GM12878 (cell line): ENCODE measurements around the gene ANAPC4. TPM values are rescaled to one million over a fixed set of nuclear protein-coding genes. Genes with fewer than 3 reads are reported as not detected.

Source experiments
- ATAC-seq: fragments of 200-7000 bp; cut with Tn5 transposase; 3 replicates; pipeline ENCODE4 v1.9.1; 2020; ENCODE audit warnings: mild to moderate bottlenecking, moderate library complexity
- BruUV-seq: library from RNA; stranded (reverse); fragments of 400-500 nt; replicated peaks from 2 replicates; lab custom pipeline; 2021; lab: Mats Ljungman, UMichigan
- CTCF ChIA-PET: fragments of 300-600 bp; sonication (Branson Sonifier 250); formaldehyde crosslinking; extraction: SDS; loops from one replicate; lab custom pipeline; 2021; ENCODE audit warnings: inconsistent platforms; lab: Yijun Ruan, JAX
- POLR2A ChIA-PET: fragments of 350-600 bp; formaldehyde crosslinking; extraction: SDS; loops from one replicate; lab custom pipeline; 2021; ENCODE audit warnings: inconsistent platforms; lab: Charles Lee
- RAD21 ChIA-PET: fragments of 300-600 bp; sonication (Branson Sonifier 250); formaldehyde crosslinking; loops from one replicate; lab custom pipeline; 2023; ENCODE audit warnings: antibody characterized with exemption; ENCODE audit not compliant: unreplicated experiment; lab: Charles Lee
- SMC1A ChIA-PET: fragments of 300-600 bp; sonication (Branson Sonifier 250); formaldehyde crosslinking; loops from one replicate; lab custom pipeline; 2023; ENCODE audit not compliant: unreplicated experiment, uncharacterized antibody; lab: Charles Lee
- DNase-seq: peaks from one replicate; pipeline ENCODE4 v3.0.0-alpha.2; 2011; ENCODE audit warnings: low read depth, low spot score
- FAIRE-seq: peaks from 3 replicates; lab custom pipeline; 2011; peaks lifted over from hg19 to GRCh38; lab: Jason Lieb, UNC
- H2AFZ ChIP-seq: 2 replicates; pipeline ENCODE4 v1.6.0; 2011; ENCODE audit warnings: low read depth, low read length, control low read depth; ENCODE audit not compliant: control insufficient read depth
- H3K27ac ChIP-seq: 2 replicates; pipeline ENCODE4 v1.5.1; 2011; ENCODE audit warnings: control low read depth; ENCODE audit not compliant: control insufficient read depth, insufficient read depth
- H3K27me3 ChIP-seq, 2 experiments: replicated peaks in 1 of 2; 2 replicates each; pipeline versions ENCODE4 v1.6.0 to v1.6.1; 2011; ENCODE audit warnings: low read length in 1 of 2; ENCODE audit not compliant: control insufficient read depth in 2 of 2, insufficient read depth in 2 of 2
- H3K36me3 ChIP-seq, 2 experiments: 2 replicates each; pipeline ENCODE4 v1.5.1; 2011; ENCODE audit warnings: low read length in 1 of 2; ENCODE audit not compliant: control insufficient read depth in 2 of 2, insufficient read depth in 2 of 2
- H3K4me1 ChIP-seq: 2 replicates; pipeline ENCODE4 v1.6.1; 2011; ENCODE audit warnings: mild to moderate bottlenecking, low read length, moderate library complexity, mixed read lengths; ENCODE audit not compliant: control insufficient read depth, insufficient read depth
- H3K4me2 ChIP-seq: 2 replicates; pipeline ENCODE4 v1.6.0; 2011; ENCODE audit warnings: control low read depth; ENCODE audit not compliant: control insufficient read depth, insufficient read depth
- H3K4me3 ChIP-seq: fragments of 200-600 bp; sonication (generic); 2 replicates; pipeline ENCODE4 v1.5.1; 2016
- H3K79me2 ChIP-seq: 2 replicates; pipeline ENCODE4 v1.6.0; 2011; ENCODE audit warnings: low read length; ENCODE audit not compliant: control insufficient read depth, insufficient read depth
- H3K9ac ChIP-seq: 2 replicates; pipeline ENCODE4 v1.8.0; 2011; ENCODE audit warnings: low read length, control low read depth, mixed read lengths; ENCODE audit not compliant: control insufficient read depth, insufficient read depth
- H3K9me3 ChIP-seq: replicated peaks from 3 replicates; pipeline ENCODE4 v1.5.1; 2011; ENCODE audit warnings: mild to moderate bottlenecking, low read length; ENCODE audit not compliant: control insufficient read depth, insufficient read depth
- H4K20me1 ChIP-seq: 2 replicates; pipeline ENCODE4 v1.6.0; 2011; ENCODE audit not compliant: control insufficient read depth, insufficient read depth
- E2F8 ChIP-seq: fragments of 450-650 bp; IDR thresholded peaks from 2 replicates; pipeline ENCODE4 v1.6.1; 2018; ENCODE audit warnings: mild to moderate bottlenecking, low read depth, moderate library complexity; ENCODE audit not compliant: partially characterized antibody
- IRF5 ChIP-seq: fragments of 450-650 bp; IDR thresholded peaks from 2 replicates; pipeline ENCODE4 v1.6.1; 2017; ENCODE audit warnings: borderline replicate concordance
- NR2C2 ChIP-seq: IDR thresholded peaks from 2 replicates; pipeline ENCODE4 v1.6.1; 2011; ENCODE audit warnings: borderline replicate concordance, low read depth; ENCODE audit not compliant: control insufficient read depth, insufficient read length
- RAD21 ChIP-seq: IDR thresholded peaks from 2 replicates; pipeline ENCODE4 v1.6.1; 2011; ENCODE audit warnings: mild to moderate bottlenecking, low read depth, low read length, moderate library complexity; ENCODE audit not compliant: insufficient read depth
- SMAD5 ChIP-seq: IDR thresholded peaks from 2 replicates; pipeline ENCODE4 v1.6.1; 2016; ENCODE audit warnings: antibody characterized with exemption, low read depth
- USF1 ChIP-seq: IDR thresholded peaks from 2 replicates; pipeline ENCODE4 v1.6.1; 2011; ENCODE audit warnings: borderline replicate concordance, low read depth, mild to moderate bottlenecking, moderate library complexity, mixed read lengths, low read length; ENCODE audit not compliant: insufficient read depth; ENCODE audit errors: extremely low read length
- WRNIP1 ChIP-seq: IDR thresholded peaks from 2 replicates; pipeline ENCODE4 v1.6.1; 2011; ENCODE audit warnings: low read depth, low read length, improper control_type of control experiment, borderline replicate concordance
- WGBS: methylation state at CpG from one replicate; pipeline ENCODE4 v1.1.6; 2016; ENCODE audit warnings: low lambda C conversion rate; ENCODE audit not compliant: insufficient replicate concordance, insufficient coverage; ENCODE audit errors: missing lambda C conversion rate; 5-methylcytosine and 5-hydroxymethylcytosine counted together
- in situ Hi-C: fragments of 300-500 bp; cut with MboI; formaldehyde crosslinking; loops from 9 replicates; pipeline ENCODE4 v1.14.3; 2018; ENCODE audit warnings: mixed read lengths
- intact Hi-C: fragments of 100-400 bp; cut with micrococcal nuclease; formaldehyde crosslinking; loops from one replicate; pipeline ENCODE4 v1.14.2; 2022; ENCODE audit not compliant: unreplicated experiment
- polyA plus RNA-seq, 11 experiments: library from polyadenylated mRNA; depleted of rRNA in 4 of 11; unstranded in 6 of 11; stranded (reverse) in 5 of 11; fragments of >200 nt; fragmentation: Nextera tagmentation in 4 of 11; fragmentation: Illumina TruSeq in 1 of 11; extraction: Ambion mirVana in 4 of 11; extraction: Trizol in 1 of 11; gene quantifications; 1 replicate in 1 of 11; 2 replicates in 10 of 11; pipeline versions ENCODE4 v1.2.1 to v1.2.3, GENCODE V29; 2011 to 2016; ENCODE audit warnings: inconsistent platforms in 2 of 11, missing spikeins in 2 of 11, low read depth in 1 of 11
- total RNA-seq, 4 experiments: library from RNA; depleted of rRNA in 3 of 4; stranded (reverse); fragments of >200 nt in 3 of 4; fragmentation: Illumina TruSeq in 1 of 4; extraction: Trizol in 1 of 4; gene quantifications; 2 replicates each; pipeline versions ENCODE4 v1.2.1 to v1.2.3, GENCODE V29; 2013 to 2021
- TF ChIP-seq, protein P1 (sequence below): fragments of 450-650 bp; formaldehyde crosslinking; IDR thresholded peaks from 2 replicates; pipeline ENCODE4 v1.4.0; 2020; ENCODE audit warnings: mild to moderate bottlenecking, moderate library complexity
- TF ChIP-seq, protein P2 (sequence below): IDR thresholded peaks from 2 replicates; pipeline ENCODE4 v1.6.1; 2012; ENCODE audit warnings: mild to moderate bottlenecking, low read depth, low read length

ANAPC4 gene
- total and polyA plus RNA-seq, 10 of the 15 experiments (the other 5 are each of a cell fraction or from before 2014, with no cell fraction given) = 16.3 to 50.2 (median 29.9) TPM

DNA sequence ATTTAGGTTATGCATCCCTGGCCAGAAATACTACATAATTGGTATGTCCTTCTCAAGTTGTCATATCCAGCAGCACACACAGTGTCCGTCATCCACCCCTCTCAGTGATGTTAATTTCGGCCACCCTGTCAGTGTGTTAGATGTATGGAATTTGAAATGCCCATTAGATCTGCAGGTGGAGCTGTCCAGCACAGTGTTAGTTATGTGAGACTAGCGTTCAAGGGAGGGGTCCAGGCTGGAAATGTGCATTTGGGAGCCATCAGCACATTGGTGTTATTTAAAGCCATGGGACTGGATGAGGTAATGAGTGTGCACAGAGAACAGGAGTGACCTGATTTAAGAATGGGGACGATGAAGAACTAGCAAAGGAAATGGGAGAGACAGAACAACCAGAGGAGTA is 22.4 kb downstream of the ANAPC4 start (continued):
- TF ChIP-seq, protein P1, sequence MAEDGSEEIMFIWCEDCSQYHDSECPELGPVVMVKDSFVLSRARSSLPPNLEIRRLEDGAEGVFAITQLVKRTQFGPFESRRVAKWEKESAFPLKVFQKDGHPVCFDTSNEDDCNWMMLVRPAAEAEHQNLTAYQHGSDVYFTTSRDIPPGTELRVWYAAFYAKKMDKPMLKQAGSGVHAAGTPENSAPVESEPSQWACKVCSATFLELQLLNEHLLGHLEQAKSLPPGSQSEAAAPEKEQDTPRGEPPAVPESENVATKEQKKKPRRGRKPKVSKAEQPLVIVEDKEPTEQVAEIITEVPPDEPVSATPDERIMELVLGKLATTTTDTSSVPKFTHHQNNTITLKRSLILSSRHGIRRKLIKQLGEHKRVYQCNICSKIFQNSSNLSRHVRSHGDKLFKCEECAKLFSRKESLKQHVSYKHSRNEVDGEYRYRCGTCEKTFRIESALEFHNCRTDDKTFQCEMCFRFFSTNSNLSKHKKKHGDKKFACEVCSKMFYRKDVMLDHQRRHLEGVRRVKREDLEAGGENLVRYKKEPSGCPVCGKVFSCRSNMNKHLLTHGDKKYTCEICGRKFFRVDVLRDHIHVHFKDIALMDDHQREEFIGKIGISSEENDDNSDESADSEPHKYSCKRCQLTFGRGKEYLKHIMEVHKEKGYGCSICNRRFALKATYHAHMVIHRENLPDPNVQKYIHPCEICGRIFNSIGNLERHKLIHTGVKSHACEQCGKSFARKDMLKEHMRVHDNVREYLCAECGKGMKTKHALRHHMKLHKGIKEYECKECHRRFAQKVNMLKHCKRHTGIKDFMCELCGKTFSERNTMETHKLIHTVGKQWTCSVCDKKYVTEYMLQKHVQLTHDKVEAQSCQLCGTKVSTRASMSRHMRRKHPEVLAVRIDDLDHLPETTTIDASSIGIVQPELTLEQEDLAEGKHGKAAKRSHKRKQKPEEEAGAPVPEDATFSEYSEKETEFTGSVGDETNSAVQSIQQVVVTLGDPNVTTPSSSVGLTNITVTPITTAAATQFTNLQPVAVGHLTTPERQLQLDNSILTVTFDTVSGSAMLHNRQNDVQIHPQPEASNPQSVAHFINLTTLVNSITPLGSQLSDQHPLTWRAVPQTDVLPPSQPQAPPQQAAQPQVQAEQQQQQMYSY (CRISPR knock-in tag) = no peak
- TF ChIP-seq, protein P2, sequence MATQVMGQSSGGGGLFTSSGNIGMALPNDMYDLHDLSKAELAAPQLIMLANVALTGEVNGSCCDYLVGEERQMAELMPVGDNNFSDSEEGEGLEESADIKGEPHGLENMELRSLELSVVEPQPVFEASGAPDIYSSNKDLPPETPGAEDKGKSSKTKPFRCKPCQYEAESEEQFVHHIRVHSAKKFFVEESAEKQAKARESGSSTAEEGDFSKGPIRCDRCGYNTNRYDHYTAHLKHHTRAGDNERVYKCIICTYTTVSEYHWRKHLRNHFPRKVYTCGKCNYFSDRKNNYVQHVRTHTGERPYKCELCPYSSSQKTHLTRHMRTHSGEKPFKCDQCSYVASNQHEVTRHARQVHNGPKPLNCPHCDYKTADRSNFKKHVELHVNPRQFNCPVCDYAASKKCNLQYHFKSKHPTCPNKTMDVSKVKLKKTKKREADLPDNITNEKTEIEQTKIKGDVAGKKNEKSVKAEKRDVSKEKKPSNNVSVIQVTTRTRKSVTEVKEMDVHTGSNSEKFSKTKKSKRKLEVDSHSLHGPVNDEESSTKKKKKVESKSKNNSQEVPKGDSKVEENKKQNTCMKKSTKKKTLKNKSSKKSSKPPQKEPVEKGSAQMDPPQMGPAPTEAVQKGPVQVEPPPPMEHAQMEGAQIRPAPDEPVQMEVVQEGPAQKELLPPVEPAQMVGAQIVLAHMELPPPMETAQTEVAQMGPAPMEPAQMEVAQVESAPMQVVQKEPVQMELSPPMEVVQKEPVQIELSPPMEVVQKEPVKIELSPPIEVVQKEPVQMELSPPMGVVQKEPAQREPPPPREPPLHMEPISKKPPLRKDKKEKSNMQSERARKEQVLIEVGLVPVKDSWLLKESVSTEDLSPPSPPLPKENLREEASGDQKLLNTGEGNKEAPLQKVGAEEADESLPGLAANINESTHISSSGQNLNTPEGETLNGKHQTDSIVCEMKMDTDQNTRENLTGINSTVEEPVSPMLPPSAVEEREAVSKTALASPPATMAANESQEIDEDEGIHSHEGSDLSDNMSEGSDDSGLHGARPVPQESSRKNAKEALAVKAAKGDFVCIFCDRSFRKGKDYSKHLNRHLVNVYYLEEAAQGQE = no peak

- Histone ChIP-seq H2AFZ (no peak overlapping the region), H3K9ac (no peak overlapping the region), H3K9me3 (no peaks in the 10 kb centered on the region; the same call in 2 of the 3 replicates), H3K79me2 (no peaks in the 10 kb centered on the region), H3K27me3 (no peaks in the 10 kb centered on the region), H3K4me2 (no peak overlapping the region), H3K4me3 (no peak overlapping the region), H3K4me1 (no peaks in the 10 kb centered on the region), H3K27ac (no peak overlapping the region), H4K20me1 (no peaks in the 10 kb centered on the region), H3K36me3 (peaks cover 0 to 20% of the 10 kb centered on the region in 2 experiments; a peak in 2 of 4 replicates)
- BruUV-seq = no TSS peak
- DNase-seq = no peak
- 94% methylated on average over 3 of the region's 3 CpGs for WGBS
- POLR2A ChIA-PET = no interaction called here
- no peak for ATAC-seq
- RAD21 ChIA-PET = no interaction called here
- in situ Hi-C loops (no loop called here), intact Hi-C loops (no loop called here)
- CTCF ChIA-PET = no interaction called here
- FAIRE-seq = no peak
- SMC1A ChIA-PET = no interaction called here
- TF ChIP-seq USF1 = no peak
- no peak for TF ChIP-seq IRF5
- TF ChIP-seq E2F8 = no peak
- no peak for TF ChIP-seq NR2C2
- TF ChIP-seq RAD21 = no peak
- no peak for TF ChIP-seq WRNIP1
- no peak for TF ChIP-seq SMAD5
Observed at GRCh38 chr4:25401066-25401465, 24.0 kb downstream of the ANAPC4 start.
